Measurements from ENCODE around the gene IMMP2L. TPM values are rescaled to one million over a fixed set of nuclear protein-coding genes. Genes with fewer than 3 reads are reported as not detected.

Gene IMMP2L
- total RNA-seq, 2 experiments from 2014 or later = 8.9 to 18.7 TPM

DNA sequence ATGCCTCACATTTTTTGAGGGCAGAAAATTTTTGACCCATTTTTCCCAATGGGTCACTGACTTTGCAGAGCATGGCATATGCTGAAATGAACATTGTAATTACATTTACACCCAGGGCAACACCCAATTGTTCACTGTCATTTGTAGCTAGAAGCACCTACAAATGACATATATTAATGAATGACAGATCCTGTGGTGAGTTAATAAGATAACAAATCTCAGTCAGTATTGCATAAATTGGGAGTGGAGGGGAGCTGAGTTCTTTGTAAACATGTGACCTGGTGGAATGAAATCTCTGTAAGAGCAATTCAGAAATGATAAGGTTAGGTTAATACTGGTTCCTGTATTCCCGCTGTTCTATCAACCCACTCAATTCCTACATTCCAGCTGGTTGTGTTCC is 726.4 kb downstream of the IMMP2L start:
- Mint-ChIP-seq H3K36me3 (ENCODE audit: low read depth) (no peaks in the 10 kb centered on the region), H3K4me1 (ENCODE audit: low read depth) (peaks cover 22% of the 10 kb centered on the region)

DNA sequence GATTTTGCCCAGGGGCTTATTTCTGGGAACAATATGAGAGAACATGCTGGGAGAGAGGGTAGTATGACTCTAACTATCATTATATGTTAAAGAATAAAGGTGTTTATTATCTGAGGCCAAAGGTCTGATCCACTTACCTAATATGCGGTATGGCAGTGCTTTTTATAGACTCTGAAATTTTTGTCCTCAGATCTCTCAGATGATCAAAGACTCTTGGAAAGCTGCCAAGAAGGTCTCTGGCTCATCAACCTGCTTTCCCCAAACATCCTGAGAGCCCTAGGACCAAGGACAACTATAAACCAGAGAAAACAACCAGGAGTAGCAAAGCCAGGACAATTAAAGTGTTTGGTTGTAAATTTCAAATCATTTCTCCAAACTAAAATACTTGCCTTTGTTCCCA is 727.1 kb downstream of the IMMP2L start:
- no peaks in the 10 kb centered on the region for H3K36me3 ChIP-seq (ENCODE audit: insufficient read depth, low read length)
- Mint-ChIP-seq H3K4me1 (ENCODE audit: low read depth) (peaks cover 22% of the 10 kb centered on the region), H3K9me3 (no peaks in the 10 kb centered on the region), H3K27ac (no peak overlapping the region), H3K27me3 (no peaks in the 10 kb centered on the region), H3K4me3 (no peak overlapping the region), H3K36me3 (ENCODE audit: low read depth) (no peaks in the 10 kb centered on the region)
- TF ChIP-seq, protein P1, sequence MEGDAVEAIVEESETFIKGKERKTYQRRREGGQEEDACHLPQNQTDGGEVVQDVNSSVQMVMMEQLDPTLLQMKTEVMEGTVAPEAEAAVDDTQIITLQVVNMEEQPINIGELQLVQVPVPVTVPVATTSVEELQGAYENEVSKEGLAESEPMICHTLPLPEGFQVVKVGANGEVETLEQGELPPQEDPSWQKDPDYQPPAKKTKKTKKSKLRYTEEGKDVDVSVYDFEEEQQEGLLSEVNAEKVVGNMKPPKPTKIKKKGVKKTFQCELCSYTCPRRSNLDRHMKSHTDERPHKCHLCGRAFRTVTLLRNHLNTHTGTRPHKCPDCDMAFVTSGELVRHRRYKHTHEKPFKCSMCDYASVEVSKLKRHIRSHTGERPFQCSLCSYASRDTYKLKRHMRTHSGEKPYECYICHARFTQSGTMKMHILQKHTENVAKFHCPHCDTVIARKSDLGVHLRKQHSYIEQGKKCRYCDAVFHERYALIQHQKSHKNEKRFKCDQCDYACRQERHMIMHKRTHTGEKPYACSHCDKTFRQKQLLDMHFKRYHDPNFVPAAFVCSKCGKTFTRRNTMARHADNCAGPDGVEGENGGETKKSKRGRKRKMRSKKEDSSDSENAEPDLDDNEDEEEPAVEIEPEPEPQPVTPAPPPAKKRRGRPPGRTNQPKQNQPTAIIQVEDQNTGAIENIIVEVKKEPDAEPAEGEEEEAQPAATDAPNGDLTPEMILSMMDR (IDR thresholded peaks at IDR 0.05) = no peak
- H3K9me3 ChIP-seq (ENCODE audit: control insufficient read depth in 1 of 2, insufficient read depth in 1 of 2, low read length in 2 of 2) = no peaks in the 10 kb centered on the region
- ChIA-PET POLR2A (no interaction called here), CTCF (interaction anchor here (0.7 to 0.8 kb wide), 2 partner anchors 33 to 455 kb away, joined by 3 read pairs; no protein-coding TSS in a partner anchor)
- peaks cover 2% of the 10 kb centered on the region for H3K4me1 ChIP-seq (ENCODE audit: insufficient read depth, low read length)
- intact Hi-C loops (cut with DNase I, micrococcal nuclease) = no loop called here
- peak; percentile 39 for ATAC-seq (ENCODE audit: poor library complexity)
- H3K27ac ChIP-seq (ENCODE audit: low read depth in 1 of 2, low read length in 2 of 2) = no peak overlapping the region
- no peak overlapping the region for H3K4me3 ChIP-seq (ENCODE audit: low read length)
- peak in 4 of 14 experiments; percentile 16 to 52 (median 29) for DNase-seq
- no peaks in the 10 kb centered on the region for H3K27me3 ChIP-seq (ENCODE audit: control insufficient read depth in 1 of 2, insufficient read depth in 2 of 2, low read length in 2 of 2)

More for the DNA sequence above, 726.4 kb downstream of the IMMP2L start:
- Histone ChIP-seq H3K27ac (ENCODE audit: low read depth in 1 of 2, low read length in 2 of 2) (no peak overlapping the region), H3K4me3 (ENCODE audit: low read length) (no peak overlapping the region), H3K9me3 (ENCODE audit: control insufficient read depth in 1 of 2, insufficient read depth in 1 of 2, low read length in 2 of 2) (no peaks in the 10 kb centered on the region), H3K27me3 (ENCODE audit: control insufficient read depth in 1 of 2, insufficient read depth in 2 of 2, low read length in 2 of 2) (no peaks in the 10 kb centered on the region), H3K4me1 (ENCODE audit: insufficient read depth, low read length) (peaks cover 2% of the 10 kb centered on the region), H3K36me3 (ENCODE audit: insufficient read depth, low read length) (no peaks in the 10 kb centered on the region)
- intact Hi-C loops (cut with DNase I, micrococcal nuclease) = loop anchor here in 1 of 2 experiments (2.0 kb wide), 1 partner anchor 33 kb away; no protein-coding TSS in a partner anchor
- Mint-ChIP-seq H3K9me3 (no peaks in the 10 kb centered on the region), H3K27me3 (no peaks in the 10 kb centered on the region), H3K4me3 (no peak overlapping the region), H3K27ac (no peak overlapping the region)
- TF ChIP-seq, protein P1 (IDR thresholded peaks at IDR 0.05) = no peak
- ChIA-PET POLR2A (no interaction called here), CTCF (interaction anchor here (0.8 kb wide), 1 partner anchor 33 kb away, joined by 3 read pairs; no protein-coding TSS in a partner anchor)
- DNase-seq = no peak
- ATAC-seq (ENCODE audit: poor library complexity) = no peak

DNA sequence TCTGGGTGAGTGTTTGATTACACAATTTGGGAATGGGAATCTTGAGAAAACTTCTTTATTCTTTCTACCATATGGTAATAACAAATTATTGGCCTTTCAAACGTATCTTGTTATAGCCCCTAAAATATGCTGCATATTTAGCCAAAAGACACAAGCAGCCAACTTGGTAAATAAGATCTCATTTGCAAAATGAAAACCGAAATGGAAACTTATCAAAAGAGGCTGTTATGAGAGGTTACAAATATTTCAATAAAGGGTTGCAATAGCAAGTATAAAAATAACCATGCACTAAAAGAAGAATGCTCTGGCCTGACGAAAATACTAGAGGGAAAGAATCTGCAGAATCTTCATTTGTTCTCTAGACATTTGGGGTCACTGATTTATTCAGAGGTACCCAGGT is 730.9 kb downstream of the IMMP2L start:
- Histone ChIP-seq H3K4me3 (ENCODE audit: low read length) (no peak overlapping the region), H3K9me3 (ENCODE audit: control insufficient read depth in 1 of 2, insufficient read depth in 1 of 2, low read length in 2 of 2) (no peaks in the 10 kb centered on the region), H3K27me3 (ENCODE audit: control insufficient read depth in 1 of 2, insufficient read depth in 2 of 2, low read length in 2 of 2) (no peaks in the 10 kb centered on the region), H3K4me1 (ENCODE audit: insufficient read depth, low read length) (peaks cover 2% of the 10 kb centered on the region), H3K27ac (ENCODE audit: low read depth in 1 of 2, low read length in 2 of 2) (no peak overlapping the region), H3K36me3 (ENCODE audit: insufficient read depth, low read length) (no peaks in the 10 kb centered on the region)
- peaks cover 28% of the 10 kb centered on the region for H3K4me1 Mint-ChIP-seq (ENCODE audit: low read depth)
- intact Hi-C loops (cut with DNase I, micrococcal nuclease) = no loop called here
- TF ChIP-seq, protein P1 (IDR thresholded peaks at IDR 0.05) = no peak
- ATAC-seq (ENCODE audit: poor library complexity) (no peak), DNase-seq (no peak)
- ChIA-PET CTCF (no interaction called here), POLR2A (no interaction called here)
- H3K36me3 Mint-ChIP-seq (ENCODE audit: low read depth) = no peaks in the 10 kb centered on the region
- no peaks in the 10 kb centered on the region for H3K9me3 Mint-ChIP-seq
- no peaks in the 10 kb centered on the region for H3K27me3 Mint-ChIP-seq
- H3K27ac Mint-ChIP-seq = no peak overlapping the region
- H3K4me3 Mint-ChIP-seq = no peak overlapping the region
